H9 (cell line): ENCODE measurements around the gene GRAMD1B. TPM values are rescaled to one million over a fixed set of nuclear protein-coding genes. Genes with fewer than 3 reads are reported as not detected.

ENCODE experiments used
- DNase-seq: peaks from one replicate; pipeline ENCODE4 v3.0.0-alpha.2; 2017
- H2AFZ ChIP-seq: one replicate; pipeline ENCODE4 v1.6.1; 2013; ENCODE audit warnings: mild to moderate bottlenecking, low read length, control low read depth, moderate library complexity
- H2AK5ac ChIP-seq: 2 replicates; pipeline ENCODE4 v1.6.1; 2013; ENCODE audit warnings: low read length, control low read depth, mixed read lengths; ENCODE audit not compliant: insufficient read length
- H2BK120ac ChIP-seq: one replicate; pipeline ENCODE4 v1.6.1; 2013; ENCODE audit warnings: low read depth, mild to moderate bottlenecking, low read length, control low read depth, inconsistent platforms; ENCODE audit not compliant: poor library complexity, severe bottlenecking
- H2BK12ac ChIP-seq: 2 replicates; pipeline ENCODE4 v1.6.1; 2013; ENCODE audit warnings: low read length, control low read depth, mixed read lengths, low read depth; ENCODE audit not compliant: insufficient read length
- H2BK15ac ChIP-seq: 2 replicates; pipeline ENCODE4 v1.6.1; 2013; ENCODE audit warnings: low read depth, low read length, control low read depth
- H2BK20ac ChIP-seq: one replicate; pipeline ENCODE4 v1.6.1; 2013; ENCODE audit warnings: low read depth, mild to moderate bottlenecking, low read length, control low read depth, inconsistent platforms; ENCODE audit not compliant: poor library complexity, severe bottlenecking
- H2BK5ac ChIP-seq: 2 replicates; pipeline ENCODE4 v1.6.1; 2013; ENCODE audit warnings: low read length, control low read depth, mixed read lengths; ENCODE audit not compliant: insufficient read length
- H3K14ac ChIP-seq: 2 replicates; pipeline ENCODE4 v1.6.1; 2013; ENCODE audit warnings: low read length, control low read depth; ENCODE audit not compliant: insufficient read depth
- H3K18ac ChIP-seq: 2 replicates; pipeline ENCODE4 v1.6.1; 2013; ENCODE audit warnings: low read depth, mild to moderate bottlenecking, mixed read lengths, low read length, control low read depth; ENCODE audit not compliant: insufficient read length
- H3K23ac ChIP-seq: 2 replicates; pipeline ENCODE4 v1.6.1; 2013; ENCODE audit warnings: low read length, control low read depth, mixed read lengths, low read depth; ENCODE audit not compliant: insufficient read length
- H3K23me2 ChIP-seq: 2 replicates; pipeline ENCODE4 v1.6.1; 2013; ENCODE audit warnings: low read depth, mild to moderate bottlenecking, mixed read lengths, low read length, control low read depth; ENCODE audit not compliant: insufficient read length, poor library complexity, severe bottlenecking
- H3K27ac ChIP-seq: 2 replicates; pipeline ENCODE4 v1.5.1; 2013; ENCODE audit warnings: low read length, control low read depth, mixed read lengths, low read depth; ENCODE audit not compliant: insufficient read length
- H3K27me3 ChIP-seq: 2 replicates; pipeline ENCODE4 v1.6.1; 2013; ENCODE audit warnings: low read length, control low read depth, inconsistent platforms; ENCODE audit not compliant: insufficient read depth
- H3K4ac ChIP-seq: 2 replicates; pipeline ENCODE4 v1.6.1; 2013; ENCODE audit warnings: low read depth, mild to moderate bottlenecking, control low read depth, inconsistent platforms, low read length, moderate library complexity
- H3K4me1 ChIP-seq: 2 replicates; pipeline ENCODE4 v1.6.1; 2013; ENCODE audit warnings: low read length, control low read depth, inconsistent platforms; ENCODE audit not compliant: insufficient read depth
- H3K4me2 ChIP-seq: 2 replicates; pipeline ENCODE4 v1.6.1; 2013; ENCODE audit warnings: low read length, control low read depth, mixed read lengths; ENCODE audit not compliant: insufficient read length, insufficient read depth
- H3K56ac ChIP-seq: 2 replicates; pipeline ENCODE4 v1.6.1; 2013; ENCODE audit warnings: low read depth, mild to moderate bottlenecking, mixed read lengths, low read length, control low read depth; ENCODE audit not compliant: insufficient read length
- H3K79me1 ChIP-seq: 2 replicates; pipeline ENCODE4 v1.6.1; 2013; ENCODE audit warnings: low read depth, mild to moderate bottlenecking, moderate library complexity, low read length, control low read depth, inconsistent platforms; ENCODE audit not compliant: insufficient read depth, poor library complexity, severe bottlenecking
- H3K79me2 ChIP-seq: 2 replicates; pipeline ENCODE4 v1.6.1; 2013; ENCODE audit warnings: low read length, control low read depth, inconsistent platforms; ENCODE audit not compliant: insufficient read depth
- H3K9ac ChIP-seq: 2 replicates; pipeline ENCODE4 v1.6.1; 2013; ENCODE audit warnings: low read length, control low read depth, mixed read lengths; ENCODE audit not compliant: insufficient read length; ENCODE audit errors: extremely low read depth
- H3K9me3 ChIP-seq: one replicate; pipeline ENCODE4 v1.6.1; 2013; ENCODE audit warnings: low read depth, low read length, inconsistent platforms; ENCODE audit not compliant: control insufficient read depth
- H3T11ph ChIP-seq: one replicate; pipeline ENCODE4 v1.6.1; 2013; ENCODE audit warnings: mild to moderate bottlenecking, low read length, control low read depth, inconsistent platforms
- H4K20me1 ChIP-seq: one replicate; pipeline ENCODE4 v1.6.1; 2013; ENCODE audit not compliant: control insufficient read depth, insufficient read length, insufficient read depth
- H4K5ac ChIP-seq: 2 replicates; pipeline ENCODE4 v1.6.1; 2013; ENCODE audit warnings: low read depth, mild to moderate bottlenecking, mixed read lengths, low read length, control low read depth; ENCODE audit not compliant: insufficient read length
- H4K8ac ChIP-seq: replicated peaks from 2 replicates; pipeline ENCODE4 v1.6.1; 2013; ENCODE audit warnings: low read length, control low read depth, mixed read lengths, low read depth; ENCODE audit not compliant: insufficient read length
- H4K91ac ChIP-seq: 2 replicates; pipeline ENCODE4 v1.6.1; 2013; ENCODE audit warnings: low read depth, mild to moderate bottlenecking, moderate library complexity, mixed read lengths, low read length, control low read depth; ENCODE audit not compliant: insufficient read length
- H3K27ac Mint-ChIP-seq, 3 experiments: 2 replicates in 2 of 3; 3 replicates in 1 of 3; pipeline ENCODE4 v1.8.0; 2020 to 2021; ENCODE audit warnings: mixed read lengths in 3 of 3, mild to moderate bottlenecking in 1 of 3, moderate library complexity in 1 of 3
- H3K27me3 Mint-ChIP-seq: 2 replicates; pipeline ENCODE4 v1.8.0; 2021; ENCODE audit warnings: low read depth, mild to moderate bottlenecking, moderate library complexity, mixed read lengths
- H3K36me3 Mint-ChIP-seq, 3 experiments: 2 replicates in 2 of 3; 3 replicates in 1 of 3; pipeline ENCODE4 v1.8.0; 2020 to 2021; ENCODE audit warnings: low read depth in 3 of 3, mixed read lengths in 3 of 3; ENCODE audit not compliant: insufficient read depth in 1 of 3
- H3K4me1 Mint-ChIP-seq, 2 experiments: 2 replicates each; pipeline ENCODE4 v1.8.0; 2020; ENCODE audit warnings: mixed read lengths in 2 of 2
- H3K4me3 Mint-ChIP-seq, 2 experiments: 2 replicates in 1 of 2; 3 replicates in 1 of 2; pipeline ENCODE4 v1.8.0; 2020 to 2021; ENCODE audit warnings: mild to moderate bottlenecking in 2 of 2, mixed read lengths in 2 of 2, moderate library complexity in 1 of 2
- H3K9me3 Mint-ChIP-seq, 2 experiments: 2 replicates in 1 of 2; 3 replicates in 1 of 2; pipeline ENCODE4 v1.8.0; 2020; ENCODE audit warnings: mild to moderate bottlenecking in 2 of 2, mixed read lengths in 2 of 2, moderate library complexity in 1 of 2
- WGBS: extraction: QIAGEN DNeasy Blood & Tissue Kit; methylation state at CpG from one replicate; pipeline ENCODE4 v1.1.7; 2013; ENCODE audit warnings: missing lambda C conversion rate, low lambda C conversion rate, mixed read lengths; ENCODE audit not compliant: insufficient read length; ENCODE audit errors: extremely low coverage; 5-methylcytosine and 5-hydroxymethylcytosine counted together
- total RNA-seq: library from RNA; stranded (reverse); gene quantifications from 2 replicates; pipeline ENCODE4 v1.2.1, GENCODE V29; 2021
- TF ChIP-seq, protein P1 (sequence below): fragments of 200-600 bp; sonication (generic); conservative IDR thresholded peaks from 3 replicates; pipeline ENCODE4 v1.8.0; 2021; ENCODE audit warnings: antibody characterized with exemption, mild to moderate bottlenecking

Gene GRAMD1B
- total RNA-seq, 1 experiment from 2014 or later, result 25.9 TPM

DNA sequence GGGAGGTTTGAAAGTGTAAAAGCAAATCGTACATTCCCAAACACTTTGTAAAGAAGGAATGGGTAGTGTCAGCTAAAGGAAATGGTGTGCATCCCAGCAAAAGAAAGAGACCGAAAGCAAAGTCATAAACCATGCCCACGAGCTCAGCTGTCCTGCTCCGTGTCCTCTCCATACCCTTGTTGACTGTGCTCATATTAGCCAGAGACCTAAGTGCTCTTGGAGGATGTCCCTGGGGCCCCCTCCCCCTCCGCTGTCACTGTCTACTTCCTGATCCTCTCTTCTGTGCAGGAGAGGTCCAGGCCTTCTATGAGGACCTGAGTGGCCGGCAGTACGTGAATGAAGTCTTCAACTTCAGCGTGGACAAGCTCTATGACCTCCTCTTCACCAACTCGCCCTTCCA is 178.3 kb downstream of the GRAMD1B start:
- Histone ChIP-seq H3K79me2 (no peaks in the 10 kb centered on the region), H2BK5ac (no peak overlapping the region), H3K56ac (no peak overlapping the region), H3K23me2 (no peaks in the 10 kb centered on the region), H3K4me2 (no peak overlapping the region), H3K27me3 (no peaks in the 10 kb centered on the region), H3K79me1 (no peaks in the 10 kb centered on the region), H3K4ac (no peak overlapping the region), H2BK120ac (no peak overlapping the region), H3K4me1 (no peaks in the 10 kb centered on the region), H4K20me1 (no peaks in the 10 kb centered on the region), H3K9ac (no peak overlapping the region), H4K5ac (no peak overlapping the region), H4K91ac (no peak overlapping the region), H3T11ph (no peak overlapping the region), H2AFZ (no peak overlapping the region), H3K27ac (no peak overlapping the region), H4K8ac (no peak overlapping the region), H2BK12ac (no peak overlapping the region), H3K14ac (no peak overlapping the region), H3K9me3 (no peaks in the 10 kb centered on the region), H3K18ac (no peak overlapping the region), H2BK20ac (no peak overlapping the region), H2BK15ac (no peak overlapping the region), H2AK5ac (no peak overlapping the region), H3K23ac (no peak overlapping the region)
- Mint-ChIP-seq H3K36me3 (peaks cover 18 to 80% (median 78%) of the 10 kb centered on the region in 3 experiments), H3K27me3 (no peaks in the 10 kb centered on the region; the same call in 1 of the 2 replicates), H3K27ac (peak overlapping the region in 1 of 3 experiments; percentile 21; a peak in 1 of 7 replicates), H3K4me3 (no peak overlapping the region), H3K9me3 (no peaks in the 10 kb centered on the region), H3K4me1 (peaks cover 5 to 6% of the 10 kb centered on the region in 2 experiments; a peak in 3 of 4 replicates)
- DNase-seq, result no peak
- no CpG with 5 or more reads among the region's 9 CpGs for WGBS
- TF ChIP-seq, protein P1, sequence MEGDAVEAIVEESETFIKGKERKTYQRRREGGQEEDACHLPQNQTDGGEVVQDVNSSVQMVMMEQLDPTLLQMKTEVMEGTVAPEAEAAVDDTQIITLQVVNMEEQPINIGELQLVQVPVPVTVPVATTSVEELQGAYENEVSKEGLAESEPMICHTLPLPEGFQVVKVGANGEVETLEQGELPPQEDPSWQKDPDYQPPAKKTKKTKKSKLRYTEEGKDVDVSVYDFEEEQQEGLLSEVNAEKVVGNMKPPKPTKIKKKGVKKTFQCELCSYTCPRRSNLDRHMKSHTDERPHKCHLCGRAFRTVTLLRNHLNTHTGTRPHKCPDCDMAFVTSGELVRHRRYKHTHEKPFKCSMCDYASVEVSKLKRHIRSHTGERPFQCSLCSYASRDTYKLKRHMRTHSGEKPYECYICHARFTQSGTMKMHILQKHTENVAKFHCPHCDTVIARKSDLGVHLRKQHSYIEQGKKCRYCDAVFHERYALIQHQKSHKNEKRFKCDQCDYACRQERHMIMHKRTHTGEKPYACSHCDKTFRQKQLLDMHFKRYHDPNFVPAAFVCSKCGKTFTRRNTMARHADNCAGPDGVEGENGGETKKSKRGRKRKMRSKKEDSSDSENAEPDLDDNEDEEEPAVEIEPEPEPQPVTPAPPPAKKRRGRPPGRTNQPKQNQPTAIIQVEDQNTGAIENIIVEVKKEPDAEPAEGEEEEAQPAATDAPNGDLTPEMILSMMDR, result no peak
